HG02588 (cell line): ENCODE data around the gene SMARCA2.
A peak's percentile ranks its signal among the peaks of the same experiment; 100 is the strongest.

Experiments used
- ATAC-seq: cut with Tn5 transposase; IDR thresholded peaks from one replicate; pipeline ENCODE4 v1.9.1; 2021; ENCODE audit warnings: mild to moderate bottlenecking, moderate library complexity; ENCODE audit not compliant: unreplicated experiment

SMARCA2 gene

DNA sequence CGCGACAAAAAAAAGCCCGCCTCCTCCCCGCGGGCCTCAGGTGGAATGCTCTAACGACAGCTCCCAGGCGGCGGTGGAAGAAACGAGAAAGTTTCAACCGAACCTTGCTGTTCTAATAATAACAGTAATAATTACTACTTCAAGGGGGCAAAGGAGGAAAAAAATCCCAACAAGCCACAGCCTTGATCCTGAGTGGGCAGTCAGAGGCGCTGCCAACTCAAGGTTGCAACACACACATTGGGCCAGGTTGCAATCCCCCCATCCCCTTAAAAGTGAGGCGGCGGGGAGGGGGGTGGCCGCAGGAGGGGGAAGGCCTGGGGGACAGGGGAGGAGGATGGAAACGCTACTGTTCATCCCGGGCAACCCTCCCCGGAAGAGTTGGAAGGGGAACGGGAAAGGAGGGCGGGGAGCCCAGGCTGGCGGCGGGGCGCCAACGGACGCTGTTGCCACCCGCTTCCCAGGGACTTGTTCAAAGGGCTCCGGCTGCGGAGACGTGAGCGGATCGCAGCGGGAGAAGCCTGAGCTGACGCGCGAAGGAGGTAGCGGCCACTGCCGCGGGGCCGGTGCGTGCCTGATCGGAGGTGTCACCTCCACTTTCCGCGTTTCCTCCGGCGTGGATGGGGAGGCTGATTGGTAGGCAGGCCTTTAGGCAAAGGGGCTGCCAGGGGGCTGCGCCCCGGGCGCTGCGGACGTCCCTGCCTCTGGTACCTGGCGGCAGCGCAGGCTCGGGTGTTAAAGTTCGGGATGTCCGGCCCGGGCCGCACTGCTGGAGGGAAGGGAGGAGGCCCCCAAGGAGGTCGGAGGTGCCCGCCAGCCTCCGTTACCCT lies 647 bp downstream of the SMARCA2 start:
- peak; percentile 0 for ATAC-seq

DNA sequence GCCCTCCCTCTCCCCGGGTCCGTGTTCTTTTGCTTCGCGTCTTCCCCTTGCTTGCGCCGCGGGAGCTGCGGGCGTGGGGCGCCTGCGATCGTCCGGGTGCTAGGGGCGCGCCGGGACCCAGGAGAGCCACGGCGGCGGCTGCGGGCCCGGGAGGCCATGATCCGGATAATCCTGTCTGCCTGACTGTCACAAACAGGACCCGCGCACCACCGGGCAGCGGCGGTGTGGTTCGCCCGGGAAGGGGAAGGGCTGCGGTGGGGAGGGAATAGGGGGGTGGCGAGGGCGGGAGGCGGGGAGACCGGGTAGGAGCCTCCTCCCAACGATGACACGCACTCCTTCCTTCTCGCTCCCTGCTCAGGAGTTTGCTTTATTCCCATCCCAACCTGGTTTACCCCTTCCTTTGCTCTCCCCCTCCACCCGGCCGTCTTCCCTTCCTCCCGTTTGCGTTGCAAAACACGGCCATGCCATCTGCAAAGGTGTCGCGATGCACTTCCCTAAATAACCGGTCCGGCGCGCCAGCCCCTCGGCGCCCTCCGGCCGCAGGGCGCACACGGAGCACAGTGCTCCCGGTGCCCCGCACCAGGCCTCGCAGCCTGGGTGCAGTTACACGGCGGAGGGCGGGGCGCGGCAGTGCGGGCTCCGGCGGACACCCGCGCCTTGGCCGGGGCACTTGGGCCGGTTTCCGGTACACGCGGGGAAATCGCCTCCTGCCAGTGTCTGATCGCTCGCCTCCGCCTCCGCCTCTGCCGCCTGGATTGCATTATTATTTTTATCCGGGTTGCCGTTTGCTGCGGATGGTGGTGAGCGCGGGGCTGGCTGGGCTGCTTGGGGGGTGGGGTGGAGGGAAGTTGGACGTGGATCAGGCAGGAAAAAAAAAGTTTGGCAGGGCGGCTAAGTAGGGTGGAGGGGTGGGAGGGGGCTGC lies 1.5 kb downstream of the SMARCA2 start:
- ATAC-seq = no peak

DNA sequence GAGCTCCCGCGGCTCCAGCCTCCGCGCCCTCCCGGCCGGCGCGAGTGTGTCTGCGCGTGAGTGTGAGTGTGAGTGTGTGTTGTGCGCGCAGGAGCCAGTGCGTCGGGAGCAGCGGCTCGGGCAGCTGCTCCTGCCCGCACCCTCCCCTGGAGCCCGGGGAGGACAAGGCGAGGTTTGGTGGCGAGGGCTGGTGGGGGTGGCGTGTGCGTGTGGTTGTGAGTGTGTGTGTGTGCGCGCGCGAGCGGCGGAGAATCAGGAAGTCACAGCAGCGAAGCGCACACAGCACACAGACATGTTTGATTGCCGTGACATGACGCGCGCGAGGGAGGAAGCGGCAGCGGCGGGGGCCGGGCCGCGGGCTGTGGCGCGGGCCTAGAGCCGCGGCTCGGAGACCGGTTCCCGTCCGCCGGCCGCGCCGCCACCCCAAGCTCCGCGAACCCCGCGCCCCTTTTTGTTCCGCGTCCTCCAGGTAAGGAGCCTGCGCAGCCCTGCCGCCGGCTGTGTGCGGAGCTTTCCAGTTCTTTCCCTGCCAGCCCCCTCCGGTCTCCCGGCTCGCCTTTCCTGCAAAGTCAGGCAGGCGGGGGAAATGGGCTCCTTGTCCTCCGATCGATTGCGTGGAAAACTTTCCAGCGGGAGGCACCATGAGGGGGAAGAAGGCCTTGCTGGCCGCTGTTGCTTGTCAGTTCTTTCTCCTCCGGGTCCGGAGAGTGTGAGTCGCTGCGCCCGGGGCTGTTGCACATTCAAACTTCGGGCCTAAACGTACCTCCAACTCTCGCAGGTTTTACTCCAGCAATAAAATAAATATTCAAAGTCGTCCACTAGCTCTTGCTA lies 2.4 kb downstream of the SMARCA2 start:
- peak; percentile 21 for ATAC-seq

DNA sequence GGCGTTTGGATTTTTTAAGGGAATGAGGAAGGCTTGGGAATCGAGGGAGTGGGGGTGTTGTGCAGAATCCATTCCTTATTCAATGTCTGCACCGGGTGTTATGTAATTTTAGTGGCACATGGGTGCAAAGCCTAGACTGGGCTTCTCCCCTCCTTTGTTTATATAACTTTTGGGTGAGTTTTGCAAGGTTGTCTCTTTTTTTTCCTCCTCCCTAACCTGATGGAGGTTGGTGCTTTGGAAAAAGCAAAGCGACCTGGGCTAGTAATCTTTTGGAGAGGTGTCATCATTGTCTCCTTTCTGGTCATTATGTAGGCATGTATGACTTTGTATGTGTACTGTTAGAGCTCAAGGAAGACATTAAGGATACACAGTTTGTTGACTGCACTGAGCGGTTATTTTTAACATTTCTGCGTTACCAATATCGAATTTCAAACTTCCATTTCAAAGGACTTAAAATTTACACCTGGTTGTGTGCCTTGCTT lies 3.1 kb downstream of the SMARCA2 start:
- ATAC-seq = no peak

DNA sequence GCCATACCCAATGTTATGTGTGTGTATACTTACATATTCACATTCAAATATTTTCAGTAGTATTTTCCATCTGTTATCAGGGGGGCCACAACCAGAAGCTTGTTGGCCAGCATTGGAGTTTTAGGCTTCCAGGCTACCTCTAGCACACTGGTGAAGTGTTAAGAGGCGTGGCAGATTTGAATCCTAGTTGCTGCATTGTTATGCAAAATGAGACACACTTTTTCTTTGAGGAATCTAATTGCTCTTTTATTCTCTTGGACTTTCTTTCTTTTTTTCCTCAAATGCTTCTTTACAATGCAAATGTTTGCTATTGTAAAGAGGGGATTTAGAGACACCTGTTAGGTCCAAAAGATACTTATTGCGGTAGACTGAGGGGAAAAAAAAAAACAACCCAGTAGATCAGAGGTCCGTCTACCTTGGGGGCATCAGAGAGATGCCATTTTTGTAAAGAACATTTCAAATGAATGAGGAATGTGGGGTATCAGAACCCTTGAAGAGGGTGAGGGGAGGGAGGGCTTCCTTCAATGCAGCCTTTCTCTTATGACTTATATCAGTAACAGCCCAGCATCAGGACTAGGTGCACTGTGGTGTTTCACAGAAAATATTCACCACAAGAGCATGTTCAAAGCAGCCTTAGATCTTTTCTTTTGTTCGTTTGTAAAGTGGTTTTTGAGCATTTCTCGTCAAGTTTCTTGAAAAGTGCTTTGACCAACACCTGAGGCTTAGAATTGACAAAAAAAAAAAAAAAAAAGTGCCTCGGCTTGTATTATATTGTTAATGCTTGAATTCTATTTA lies 3.8 kb downstream of the SMARCA2 start:
- ATAC-seq = no peak

DNA sequence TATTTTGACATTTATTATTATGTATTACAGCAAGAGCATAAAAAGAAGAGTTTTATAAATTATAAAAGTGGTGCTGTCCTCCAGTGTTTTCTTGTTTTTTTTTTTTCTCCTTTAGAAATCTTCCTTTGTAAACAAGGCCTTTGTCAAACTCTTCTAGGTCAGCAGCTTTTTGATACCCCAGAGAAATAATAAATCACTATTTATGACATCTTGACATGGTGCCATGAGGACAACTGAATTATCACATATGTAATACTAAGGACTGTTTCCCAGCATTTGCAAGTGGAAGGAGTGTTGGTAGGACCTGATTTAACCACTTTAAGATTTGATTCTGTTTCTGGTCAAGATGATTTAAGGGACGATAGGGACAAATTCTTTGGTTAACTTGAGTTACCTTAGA lies 4.6 kb downstream of the SMARCA2 start:
- ATAC-seq = no peak

DNA sequence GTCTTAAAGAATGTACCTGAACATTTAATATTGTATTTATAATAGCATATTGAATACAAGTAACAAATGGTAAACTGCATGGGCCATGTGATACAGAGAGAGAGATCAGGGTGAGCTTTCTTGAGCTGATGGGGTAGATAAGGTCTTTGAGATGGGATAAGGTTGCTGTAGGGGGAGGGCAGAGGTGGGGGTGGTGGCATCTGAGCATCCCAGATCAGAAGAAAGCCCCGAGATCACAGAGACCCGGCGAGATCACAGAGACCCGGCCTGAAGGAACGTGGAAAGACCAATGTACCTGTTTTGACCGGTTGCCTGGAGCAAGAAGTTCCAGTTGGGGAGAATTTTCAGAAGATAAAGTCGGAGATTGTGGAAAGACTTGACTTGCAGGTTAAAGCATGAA lies 6.6 kb downstream of the SMARCA2 start:
- no peak for ATAC-seq

DNA sequence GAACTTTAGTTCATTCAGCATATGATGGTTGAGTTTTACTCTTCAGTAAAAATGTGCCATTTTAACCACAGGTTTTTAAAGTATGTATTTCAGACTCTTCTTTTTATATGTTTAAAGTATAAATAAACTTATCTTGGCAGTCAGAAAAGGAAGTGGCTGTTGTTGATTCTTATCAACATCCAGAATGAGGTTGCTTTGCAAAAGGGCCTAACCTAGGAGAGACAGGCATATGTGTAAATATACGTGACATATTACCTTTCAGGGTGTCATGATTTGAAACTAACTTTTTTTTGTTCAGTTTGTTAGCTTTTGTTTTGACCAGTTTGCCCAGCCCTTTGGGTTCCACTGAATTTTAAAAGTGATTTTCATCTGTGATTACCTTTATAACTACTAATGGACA lies 7.4 kb downstream of the SMARCA2 start:
- no peak for ATAC-seq

DNA sequence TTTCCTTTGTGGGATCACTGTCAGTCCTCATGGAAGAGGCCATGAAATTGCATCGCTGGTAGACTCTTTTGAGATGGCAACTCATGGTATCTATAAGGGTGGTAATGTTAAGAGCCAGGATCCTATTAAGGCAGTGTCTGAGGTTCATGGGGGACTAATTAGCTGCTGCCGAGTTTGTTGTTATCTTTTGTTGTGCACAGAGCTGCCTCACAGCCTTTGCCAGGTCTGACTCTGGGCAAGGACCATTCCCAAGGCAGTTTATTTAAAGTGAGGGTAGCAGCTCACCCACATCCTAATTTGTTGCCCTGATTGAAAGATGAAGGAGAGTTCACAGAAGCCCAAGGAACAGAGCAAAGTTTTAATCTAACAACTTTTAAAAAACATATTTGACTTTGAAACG lies 7.9 kb downstream of the SMARCA2 start:
- no peak for ATAC-seq

DNA sequence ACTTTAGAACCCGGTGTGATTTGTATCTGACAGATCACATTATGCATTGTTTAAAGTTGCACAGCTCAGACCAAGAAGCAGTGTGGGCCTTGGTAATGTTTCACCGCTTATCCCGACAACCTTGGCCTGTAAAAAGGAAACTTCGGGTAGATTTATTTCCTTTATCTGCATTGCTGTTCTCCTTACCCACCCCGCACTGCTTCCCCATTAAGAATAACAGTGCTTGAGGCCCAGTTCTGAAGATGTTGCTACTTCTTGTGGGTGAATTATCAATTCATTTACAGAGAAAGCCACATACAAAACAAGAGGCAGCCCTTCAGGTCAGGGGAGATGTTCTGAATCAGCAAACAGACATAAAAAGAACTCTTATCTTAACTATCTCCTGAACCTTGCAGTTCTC lies 8.4 kb downstream of the SMARCA2 start:
- ATAC-seq = no peak

DNA sequence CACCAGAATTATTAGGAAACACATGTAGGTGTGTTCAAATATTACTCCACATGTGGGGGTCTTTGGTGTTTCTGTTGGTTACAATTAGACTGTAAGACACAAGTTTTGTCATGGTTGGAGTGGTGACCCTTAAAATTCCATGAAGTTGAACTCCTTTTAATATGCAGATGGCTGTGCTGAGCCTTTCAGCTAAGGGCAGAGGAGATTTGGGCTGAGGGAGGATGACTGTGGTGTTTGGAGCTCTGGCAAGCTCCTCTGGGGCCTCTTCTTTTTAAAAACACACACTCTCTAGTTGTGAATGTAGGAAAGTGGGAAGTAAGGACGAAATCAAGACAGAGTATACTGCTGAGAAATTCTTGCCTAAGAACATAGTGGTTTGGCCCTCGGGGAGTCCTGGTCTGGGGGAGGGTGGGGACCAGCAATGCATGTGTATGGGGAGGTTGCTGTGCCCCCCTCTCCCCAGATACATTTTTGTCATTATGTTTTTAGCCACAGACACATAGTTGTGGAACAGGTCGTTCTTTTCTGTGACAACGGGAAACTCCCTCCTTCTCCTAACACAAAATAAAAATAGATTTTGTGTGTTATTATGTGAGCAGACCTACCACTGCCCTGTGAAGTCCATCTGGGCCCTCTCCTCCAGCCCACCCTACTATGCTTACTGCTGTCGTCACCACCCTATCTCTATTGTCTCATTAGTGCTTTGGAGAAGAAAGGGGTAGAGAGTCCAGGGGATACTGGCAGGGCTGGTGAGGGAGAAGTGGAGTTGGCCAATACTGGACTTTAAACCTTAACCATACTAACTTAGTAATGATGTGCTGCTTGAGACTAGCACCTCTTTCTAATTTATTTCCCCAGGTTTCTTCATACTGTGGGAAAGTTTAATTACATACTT lies 10.0 kb downstream of the SMARCA2 start:
- ATAC-seq = no peak

DNA sequence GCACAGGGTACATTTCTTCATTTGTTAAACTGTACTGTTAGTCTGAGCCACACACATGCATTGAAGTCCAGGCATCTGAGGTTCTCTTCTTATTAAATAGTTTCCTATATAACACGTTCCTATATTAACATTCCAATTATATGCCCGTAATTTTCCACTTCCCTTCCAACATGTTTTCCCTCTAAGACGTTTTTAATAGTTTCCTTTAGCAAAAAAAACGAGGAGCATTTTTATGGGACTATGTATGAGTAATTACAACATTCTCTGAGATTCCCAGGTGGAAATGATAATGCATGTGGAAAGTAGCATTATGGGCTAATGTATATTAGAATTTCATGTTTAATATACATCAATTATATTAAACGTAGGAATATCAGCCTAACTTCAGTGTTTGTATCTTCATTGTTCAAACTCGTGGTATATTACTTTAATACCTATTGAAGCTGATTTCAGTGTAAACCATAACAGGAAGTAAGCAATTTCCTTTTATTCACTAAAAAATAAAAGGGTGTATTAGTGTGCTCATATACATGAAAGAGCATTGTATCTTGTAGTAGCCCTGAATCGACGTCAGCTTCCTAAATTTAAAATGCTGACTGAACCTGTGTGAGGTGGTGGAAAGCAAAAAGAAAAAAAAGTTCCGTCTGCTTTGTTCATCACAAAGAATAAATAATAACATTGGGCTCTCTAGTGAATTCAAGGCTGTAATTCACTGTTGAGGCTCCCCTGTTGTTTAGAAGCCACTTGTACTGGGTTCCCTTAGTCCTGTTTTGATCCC lies 11.3 kb downstream of the SMARCA2 start:
- no peak for ATAC-seq

DNA sequence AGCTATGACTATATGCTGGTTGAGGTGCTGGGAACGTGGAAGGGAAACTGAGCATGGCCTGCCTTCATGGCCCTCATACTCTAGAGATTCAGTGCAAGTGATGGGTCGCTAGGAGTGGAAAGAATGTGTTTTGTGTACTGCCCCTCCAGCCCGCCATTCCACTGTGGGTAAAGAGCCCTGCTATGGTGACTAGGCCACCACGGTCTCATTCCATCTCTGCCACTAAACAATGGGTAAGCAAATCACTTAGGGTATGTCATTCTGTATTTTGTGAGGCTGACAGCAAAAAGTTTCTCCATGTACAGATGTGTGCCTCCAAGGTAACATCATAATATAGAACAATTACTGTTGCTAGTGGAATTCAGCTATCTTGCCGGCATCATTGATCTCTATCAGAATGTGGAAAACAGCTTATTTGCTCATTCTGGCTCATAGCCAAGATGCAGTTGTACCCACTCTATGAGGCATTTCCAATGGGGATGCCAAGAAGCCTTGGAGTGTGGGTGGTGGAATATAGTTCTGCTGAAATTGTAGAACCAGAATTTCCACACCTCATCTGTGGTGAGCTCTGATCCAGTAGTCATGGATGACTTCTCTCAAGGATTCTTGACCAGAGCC lies 12.5 kb downstream of the SMARCA2 start:
- ATAC-seq = no peak

DNA sequence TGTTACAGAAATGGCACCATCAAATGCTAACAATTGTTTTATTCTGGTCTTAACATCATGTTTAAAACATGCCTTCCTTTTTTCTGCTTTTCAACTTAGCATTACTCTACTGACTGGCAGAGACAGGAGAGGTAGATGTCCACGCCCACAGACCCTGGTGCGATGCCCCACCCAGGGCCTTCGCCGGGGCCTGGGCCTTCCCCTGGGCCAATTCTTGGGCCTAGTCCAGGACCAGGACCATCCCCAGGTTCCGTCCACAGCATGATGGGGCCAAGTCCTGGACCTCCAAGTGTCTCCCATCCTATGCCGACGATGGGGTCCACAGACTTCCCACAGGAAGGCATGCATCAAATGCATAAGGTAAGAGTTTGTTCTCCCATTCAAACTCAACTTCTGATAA lies 13.7 kb downstream of the SMARCA2 start:
- no peak for ATAC-seq

DNA sequence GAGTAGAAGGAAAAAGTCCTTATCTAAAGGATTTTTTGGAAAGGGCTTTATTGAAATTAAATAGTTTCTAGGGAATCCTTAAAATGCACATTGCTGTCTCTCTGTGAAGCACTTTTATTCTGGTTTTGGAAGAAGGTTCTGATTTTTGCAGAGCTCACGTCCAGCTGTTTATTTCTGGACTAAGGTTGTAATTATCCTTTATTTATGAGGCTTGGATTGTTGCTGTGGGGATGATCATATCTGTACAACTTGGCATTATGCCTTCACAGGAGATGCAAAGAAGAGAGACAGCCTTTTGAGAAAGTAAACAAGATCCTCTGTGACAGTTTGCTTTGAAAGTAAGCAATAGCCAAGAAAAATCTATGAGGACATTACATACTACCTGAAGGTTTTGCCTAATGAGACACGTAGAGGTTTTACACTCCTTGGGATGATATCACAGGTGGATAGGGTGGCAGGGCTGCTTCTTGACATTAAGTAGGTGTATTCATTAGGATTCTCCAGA lies 14.6 kb downstream of the SMARCA2 start:
- ATAC-seq = no peak

DNA sequence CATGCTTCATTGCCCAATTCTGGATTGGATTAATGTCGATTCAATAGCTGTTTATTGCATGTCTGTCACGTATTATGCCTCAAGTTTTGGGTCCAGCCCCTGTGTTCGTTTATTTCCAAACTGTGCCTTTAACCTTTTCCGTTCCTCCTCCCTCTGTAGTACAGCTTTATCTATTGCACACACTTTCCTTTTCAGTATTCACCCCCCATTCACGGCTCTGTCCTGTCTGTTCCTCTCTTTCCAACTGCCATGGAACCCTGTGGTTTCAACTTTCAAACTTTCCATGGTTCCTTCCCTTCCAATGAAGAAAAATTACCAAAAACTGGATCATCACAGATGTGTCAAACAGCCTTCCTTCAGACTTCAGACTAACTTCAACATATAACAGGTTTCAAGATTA lies 17.1 kb downstream of the SMARCA2 start:
- ATAC-seq = no peak

DNA sequence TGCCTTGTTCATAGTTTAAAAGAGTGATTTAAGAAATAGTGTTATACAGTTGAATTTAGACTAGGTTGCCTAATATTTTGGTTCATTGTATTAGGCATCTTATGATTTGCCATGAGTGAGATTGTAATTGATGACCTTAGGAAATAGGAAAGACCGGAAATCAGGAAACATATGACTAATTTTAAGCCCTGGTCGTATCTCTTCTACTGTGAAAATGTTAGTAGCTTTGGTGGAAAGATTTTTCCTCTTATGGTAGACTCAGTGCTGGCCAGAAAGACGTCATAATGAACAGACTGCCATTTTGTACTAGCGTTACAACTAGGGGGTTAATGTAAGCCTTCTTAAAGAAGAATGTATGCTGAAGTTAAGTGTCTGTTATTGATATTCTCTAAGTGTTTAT lies 21.7 kb downstream of the SMARCA2 start:
- no peak for ATAC-seq
